OCI-LY7 (cell line): ENCODE results near the gene NOP56.

ENCODE experiments used
- CTCF ChIP-seq: fragments of 200-600 bp; sonication (generic); conservative IDR thresholded peaks from 2 replicates; pipeline ENCODE4 v1.5.1; 2014; ENCODE audit warnings: mild to moderate bottlenecking, antibody characterized with exemption, low read length, moderate library complexity, mixed read lengths
- EZH2phosphoT487 ChIP-seq: fragments of 200-600 bp; sonication (generic); IDR thresholded peaks from 2 replicates; pipeline ENCODE4 v1.6.1; 2018; ENCODE audit warnings: low read depth, borderline replicate concordance, mild to moderate bottlenecking, mixed run types, antibody characterized with exemption, low read length, moderate library complexity, mixed read lengths

- no peak for TF ChIP-seq CTCF
- no peak for TF ChIP-seq EZH2phosphoT487
These were observed 5.2 kb downstream of the NOP56 start for GRCh38 chr20:2657674-2658073.
